Osteoblast (primary cell): ENCODE data around the gene ARHGAP45. TPM values are rescaled to one million over a fixed set of nuclear protein-coding genes. Genes with fewer than 3 reads are reported as not detected.

ENCODE experiments used
- DNase-seq: peaks from one replicate; pipeline ENCODE4 v3.0.0; 2011; ENCODE audit warnings: low spot score, mixed read lengths; ENCODE audit not compliant: insufficient read length; ENCODE audit errors: missing footprints
- H2AFZ ChIP-seq: 2 replicates; pipeline ENCODE4 v1.6.0; 2011; ENCODE audit warnings: mild to moderate bottlenecking, low read length
- H3K27ac ChIP-seq: 2 replicates; pipeline ENCODE4 v1.5.1; 2011; ENCODE audit warnings: mild to moderate bottlenecking, low read depth, low read length, moderate library complexity
- H3K27me3 ChIP-seq: 2 replicates; pipeline ENCODE4 v1.6.0; 2012; ENCODE audit warnings: mild to moderate bottlenecking, control low read depth, inconsistent platforms, low read length, moderate library complexity; ENCODE audit not compliant: insufficient read depth
- H3K36me3 ChIP-seq: 2 replicates; pipeline ENCODE4 v1.5.1; 2011; ENCODE audit warnings: mild to moderate bottlenecking, low read length, control low read depth, moderate library complexity; ENCODE audit not compliant: insufficient read depth
- H3K4me1 ChIP-seq: 2 replicates; pipeline ENCODE4 v1.5.1; 2011; ENCODE audit warnings: mild to moderate bottlenecking, low read length, control low read depth, moderate library complexity; ENCODE audit not compliant: insufficient read depth
- H3K4me2 ChIP-seq: 2 replicates; pipeline ENCODE4 v1.6.0; 2011; ENCODE audit warnings: mild to moderate bottlenecking, low read length; ENCODE audit not compliant: insufficient read depth
- H3K4me3 ChIP-seq: fragments of 200-600 bp; sonication (generic); 3 replicates; pipeline ENCODE4 v1.5.1; 2012; ENCODE audit warnings: mild to moderate bottlenecking, low read length, inconsistent platforms; ENCODE audit not compliant: insufficient read depth
- H3K79me2 ChIP-seq: 2 replicates; pipeline ENCODE4 v1.6.0; 2012; ENCODE audit warnings: mild to moderate bottlenecking, low read length, control low read depth, inconsistent platforms; ENCODE audit not compliant: insufficient read depth
- H3K9me3 ChIP-seq: 2 replicates; pipeline ENCODE4 v1.5.1; 2011; ENCODE audit warnings: low read depth, low read length, control low read depth
- H4K20me1 ChIP-seq: 2 replicates; pipeline ENCODE4 v1.6.0; 2012; ENCODE audit warnings: mild to moderate bottlenecking, low read length, control low read depth; ENCODE audit not compliant: insufficient read depth
- total RNA-seq: library from RNA; depleted of rRNA; stranded (reverse); fragments of >200 nt; gene quantifications from 2 replicates; pipeline ENCODE4 v1.2.3, GENCODE V29; 2012
- TF ChIP-seq, protein P1 (sequence below): IDR thresholded peaks from 2 replicates; pipeline ENCODE4 v1.5.1; 2011; ENCODE audit warnings: mild to moderate bottlenecking, low read depth, low read length, moderate library complexity; ENCODE audit errors: extremely low read depth

ARHGAP45 gene
- total RNA-seq, 1 donor = 0.72 TPM

DNA sequence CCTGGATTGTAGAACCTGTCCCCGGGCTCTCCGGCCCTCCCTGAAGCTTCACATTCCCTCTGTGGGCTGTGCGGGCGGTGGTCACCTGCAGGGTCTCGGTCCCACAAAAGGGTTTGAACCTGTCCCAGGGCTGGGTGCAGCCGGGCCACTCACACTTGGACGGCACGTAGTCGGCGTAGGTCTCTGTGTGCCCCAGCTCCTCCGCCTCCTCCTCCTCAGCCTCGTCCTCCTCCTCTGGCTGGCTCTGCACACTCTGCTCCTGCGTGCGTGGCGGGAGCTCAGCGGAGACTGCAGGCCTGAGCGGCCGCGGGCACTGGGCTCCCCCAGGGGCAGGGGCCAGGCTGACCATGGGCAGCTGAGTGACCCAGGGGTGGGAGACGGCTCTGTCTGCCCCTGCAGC lies 56.4 kb downstream of the ARHGAP45 start:
- TF ChIP-seq, protein P1, sequence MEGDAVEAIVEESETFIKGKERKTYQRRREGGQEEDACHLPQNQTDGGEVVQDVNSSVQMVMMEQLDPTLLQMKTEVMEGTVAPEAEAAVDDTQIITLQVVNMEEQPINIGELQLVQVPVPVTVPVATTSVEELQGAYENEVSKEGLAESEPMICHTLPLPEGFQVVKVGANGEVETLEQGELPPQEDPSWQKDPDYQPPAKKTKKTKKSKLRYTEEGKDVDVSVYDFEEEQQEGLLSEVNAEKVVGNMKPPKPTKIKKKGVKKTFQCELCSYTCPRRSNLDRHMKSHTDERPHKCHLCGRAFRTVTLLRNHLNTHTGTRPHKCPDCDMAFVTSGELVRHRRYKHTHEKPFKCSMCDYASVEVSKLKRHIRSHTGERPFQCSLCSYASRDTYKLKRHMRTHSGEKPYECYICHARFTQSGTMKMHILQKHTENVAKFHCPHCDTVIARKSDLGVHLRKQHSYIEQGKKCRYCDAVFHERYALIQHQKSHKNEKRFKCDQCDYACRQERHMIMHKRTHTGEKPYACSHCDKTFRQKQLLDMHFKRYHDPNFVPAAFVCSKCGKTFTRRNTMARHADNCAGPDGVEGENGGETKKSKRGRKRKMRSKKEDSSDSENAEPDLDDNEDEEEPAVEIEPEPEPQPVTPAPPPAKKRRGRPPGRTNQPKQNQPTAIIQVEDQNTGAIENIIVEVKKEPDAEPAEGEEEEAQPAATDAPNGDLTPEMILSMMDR = no peak
- Histone ChIP-seq H3K27me3 (no peaks in the 10 kb centered on the region), H3K4me3 (no peak overlapping the region), H3K79me2 (peaks cover 75% of the 10 kb centered on the region), H3K9me3 (no peaks in the 10 kb centered on the region), H4K20me1 (peaks cover 33% of the 10 kb centered on the region), H3K4me2 (no peak overlapping the region), H3K4me1 (peaks cover 20% of the 10 kb centered on the region), H2AFZ (no peak overlapping the region), H3K27ac (no peak overlapping the region), H3K36me3 (peaks cover 91% of the 10 kb centered on the region)
- no peak for DNase-seq

DNA sequence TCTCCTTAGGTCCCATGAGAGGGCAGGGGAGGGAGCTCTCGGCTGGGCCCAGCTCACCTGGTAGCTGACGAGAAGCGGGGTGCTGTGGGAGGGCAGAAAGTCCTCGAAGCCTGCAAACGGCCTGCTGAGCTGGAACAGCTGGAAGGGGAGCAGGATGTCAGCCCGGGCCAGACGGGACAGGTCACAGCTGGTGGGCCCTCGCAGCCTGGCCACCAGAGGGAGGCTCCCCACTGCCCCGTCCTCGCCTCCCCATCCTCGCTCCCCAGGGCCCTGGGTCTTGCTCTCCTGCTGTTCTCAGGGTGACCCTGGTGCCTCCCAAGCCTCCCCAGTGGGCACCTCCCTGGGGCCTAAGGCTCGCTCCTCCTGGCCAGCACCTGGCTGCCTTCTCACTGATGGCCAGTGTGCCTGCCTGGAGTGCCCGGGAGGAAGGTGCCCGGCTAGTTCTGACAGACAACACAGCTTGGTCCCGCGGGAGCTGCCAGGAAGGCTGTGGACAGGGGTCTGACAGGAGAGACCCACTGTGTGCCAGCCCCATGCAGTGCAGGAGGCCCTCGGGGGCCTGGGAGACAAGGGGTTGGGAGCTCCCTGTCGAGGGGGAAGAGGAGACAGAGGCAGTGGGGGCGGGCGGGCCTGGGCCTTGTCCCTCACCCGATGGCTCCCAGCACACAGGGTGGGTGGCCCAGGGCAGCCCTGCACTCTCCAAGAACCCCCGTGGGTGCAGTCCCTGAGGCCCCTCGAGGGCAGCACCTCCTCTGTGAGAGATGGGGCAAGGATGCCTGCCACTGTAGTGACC lies 57.1 kb downstream of the ARHGAP45 start:
- Histone ChIP-seq H3K4me3 (no peak overlapping the region), H2AFZ (no peak overlapping the region), H3K27ac (peak overlapping the region; percentile 48), H3K36me3 (peaks cover 84% of the 10 kb centered on the region), H3K27me3 (no peaks in the 10 kb centered on the region), H4K20me1 (peaks cover 34% of the 10 kb centered on the region), H3K9me3 (no peaks in the 10 kb centered on the region), H3K4me1 (peaks cover 20% of the 10 kb centered on the region), H3K4me2 (no peak overlapping the region), H3K79me2 (peaks cover 80% of the 10 kb centered on the region)
- DNase-seq = no peak
- TF ChIP-seq, protein P1 = no peak

DNA sequence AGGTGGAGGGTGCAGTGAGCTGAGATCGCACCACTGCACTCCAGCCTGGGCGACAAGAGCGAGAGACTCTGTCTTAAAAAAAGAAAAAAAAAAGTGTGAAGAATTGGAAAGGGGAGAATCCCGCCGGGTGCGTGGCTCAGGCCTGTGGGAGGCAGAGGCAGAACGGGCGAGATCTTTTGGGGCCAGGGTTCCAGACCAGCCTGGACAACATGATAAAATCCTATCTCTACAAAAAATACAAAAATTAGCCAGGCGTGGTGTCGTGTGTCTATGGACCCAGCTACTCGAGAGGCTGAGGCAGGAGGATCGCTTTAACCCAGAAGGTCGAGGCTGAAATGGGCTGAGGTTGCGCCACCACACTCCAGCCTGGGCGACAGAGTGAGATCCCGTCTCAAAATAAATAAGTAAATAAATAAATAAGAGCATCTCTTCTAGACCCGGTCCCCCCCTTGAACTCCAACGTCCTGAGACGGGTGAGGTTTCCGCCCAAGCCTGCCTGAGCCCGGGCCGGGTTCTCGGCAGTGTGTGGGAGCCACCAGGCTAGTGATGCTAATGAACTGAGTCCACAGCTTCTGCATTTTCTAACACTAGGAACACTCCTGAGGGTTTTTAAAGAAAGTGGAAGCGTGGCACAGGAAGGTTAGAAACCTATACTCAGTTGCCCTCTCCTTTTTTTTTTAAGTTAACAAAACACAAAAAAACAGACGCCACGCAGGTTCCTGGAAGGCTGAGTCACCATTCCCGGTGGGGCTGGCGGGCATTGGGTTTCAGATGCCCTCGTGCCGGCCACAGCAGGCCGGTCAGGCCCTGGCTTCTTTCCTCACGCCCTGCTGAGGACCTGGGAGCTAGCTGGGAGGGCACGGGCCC lies 58.9 kb downstream of the ARHGAP45 start:
- H3K9me3 ChIP-seq = no peaks in the 10 kb centered on the region
- TF ChIP-seq, protein P1 = no peak
- peak; percentile 100 for DNase-seq
- H3K27me3 ChIP-seq = no peaks in the 10 kb centered on the region
- no peak overlapping the region for H3K4me3 ChIP-seq
- peaks cover 35% of the 10 kb centered on the region for H3K4me1 ChIP-seq
- peak overlapping the region; percentile 29 for H3K4me2 ChIP-seq
- H3K27ac ChIP-seq = peak overlapping the region; percentile 91
- H2AFZ ChIP-seq = no peak overlapping the region
- H3K79me2 ChIP-seq = peaks cover 93% of the 10 kb centered on the region
- peaks cover 46% of the 10 kb centered on the region for H4K20me1 ChIP-seq
- H3K36me3 ChIP-seq = peaks cover 76% of the 10 kb centered on the region
